GM12874 (cell line): ENCODE results near the gene ATP6V1B1.
A peak's percentile ranks its signal among the peaks of the same experiment; 100 is the strongest.

Experiments
- TF ChIP-seq, protein P1 (sequence below): IDR thresholded peaks from 2 replicates; pipeline ENCODE4 v1.5.1; 2011; ENCODE audit warnings: low read depth, mild to moderate bottlenecking, control low read depth, low read length, moderate library complexity; ENCODE audit not compliant: insufficient read depth

Gene ATP6V1B1

DNA sequence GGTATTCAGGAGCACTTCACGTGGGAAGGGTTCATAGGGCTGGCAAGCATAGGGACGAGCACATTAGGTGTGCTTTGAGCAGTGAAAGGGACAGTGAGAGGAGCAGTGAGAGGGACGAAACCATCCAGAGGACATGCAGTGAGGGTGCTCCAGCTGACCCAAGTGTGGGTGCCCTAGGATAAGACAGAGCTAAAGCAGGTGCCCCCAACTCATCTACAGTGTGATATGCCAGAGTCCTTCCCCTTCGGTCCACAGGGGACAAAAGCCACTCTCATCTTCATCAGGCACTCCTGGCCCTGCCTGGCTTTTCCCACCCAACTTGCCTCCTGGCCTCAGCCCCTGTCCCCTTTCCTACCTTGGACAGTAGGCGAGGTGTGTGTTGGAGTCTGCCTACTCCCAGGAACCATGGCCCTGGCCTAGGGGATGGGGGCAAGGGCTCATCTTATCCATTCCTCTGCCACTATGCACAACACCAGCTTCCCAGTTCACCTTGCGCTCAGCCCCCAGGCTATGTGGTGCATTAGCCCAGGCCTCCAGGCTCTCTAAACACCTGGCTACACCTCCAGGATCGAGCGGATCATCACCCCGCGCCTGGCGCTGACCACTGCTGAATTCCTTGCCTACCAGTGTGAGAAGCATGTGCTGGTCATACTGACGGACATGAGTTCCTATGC, 26.6 kb downstream of the ATP6V1B1 start:
- TF ChIP-seq, protein P1, sequence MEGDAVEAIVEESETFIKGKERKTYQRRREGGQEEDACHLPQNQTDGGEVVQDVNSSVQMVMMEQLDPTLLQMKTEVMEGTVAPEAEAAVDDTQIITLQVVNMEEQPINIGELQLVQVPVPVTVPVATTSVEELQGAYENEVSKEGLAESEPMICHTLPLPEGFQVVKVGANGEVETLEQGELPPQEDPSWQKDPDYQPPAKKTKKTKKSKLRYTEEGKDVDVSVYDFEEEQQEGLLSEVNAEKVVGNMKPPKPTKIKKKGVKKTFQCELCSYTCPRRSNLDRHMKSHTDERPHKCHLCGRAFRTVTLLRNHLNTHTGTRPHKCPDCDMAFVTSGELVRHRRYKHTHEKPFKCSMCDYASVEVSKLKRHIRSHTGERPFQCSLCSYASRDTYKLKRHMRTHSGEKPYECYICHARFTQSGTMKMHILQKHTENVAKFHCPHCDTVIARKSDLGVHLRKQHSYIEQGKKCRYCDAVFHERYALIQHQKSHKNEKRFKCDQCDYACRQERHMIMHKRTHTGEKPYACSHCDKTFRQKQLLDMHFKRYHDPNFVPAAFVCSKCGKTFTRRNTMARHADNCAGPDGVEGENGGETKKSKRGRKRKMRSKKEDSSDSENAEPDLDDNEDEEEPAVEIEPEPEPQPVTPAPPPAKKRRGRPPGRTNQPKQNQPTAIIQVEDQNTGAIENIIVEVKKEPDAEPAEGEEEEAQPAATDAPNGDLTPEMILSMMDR, result no peak

DNA sequence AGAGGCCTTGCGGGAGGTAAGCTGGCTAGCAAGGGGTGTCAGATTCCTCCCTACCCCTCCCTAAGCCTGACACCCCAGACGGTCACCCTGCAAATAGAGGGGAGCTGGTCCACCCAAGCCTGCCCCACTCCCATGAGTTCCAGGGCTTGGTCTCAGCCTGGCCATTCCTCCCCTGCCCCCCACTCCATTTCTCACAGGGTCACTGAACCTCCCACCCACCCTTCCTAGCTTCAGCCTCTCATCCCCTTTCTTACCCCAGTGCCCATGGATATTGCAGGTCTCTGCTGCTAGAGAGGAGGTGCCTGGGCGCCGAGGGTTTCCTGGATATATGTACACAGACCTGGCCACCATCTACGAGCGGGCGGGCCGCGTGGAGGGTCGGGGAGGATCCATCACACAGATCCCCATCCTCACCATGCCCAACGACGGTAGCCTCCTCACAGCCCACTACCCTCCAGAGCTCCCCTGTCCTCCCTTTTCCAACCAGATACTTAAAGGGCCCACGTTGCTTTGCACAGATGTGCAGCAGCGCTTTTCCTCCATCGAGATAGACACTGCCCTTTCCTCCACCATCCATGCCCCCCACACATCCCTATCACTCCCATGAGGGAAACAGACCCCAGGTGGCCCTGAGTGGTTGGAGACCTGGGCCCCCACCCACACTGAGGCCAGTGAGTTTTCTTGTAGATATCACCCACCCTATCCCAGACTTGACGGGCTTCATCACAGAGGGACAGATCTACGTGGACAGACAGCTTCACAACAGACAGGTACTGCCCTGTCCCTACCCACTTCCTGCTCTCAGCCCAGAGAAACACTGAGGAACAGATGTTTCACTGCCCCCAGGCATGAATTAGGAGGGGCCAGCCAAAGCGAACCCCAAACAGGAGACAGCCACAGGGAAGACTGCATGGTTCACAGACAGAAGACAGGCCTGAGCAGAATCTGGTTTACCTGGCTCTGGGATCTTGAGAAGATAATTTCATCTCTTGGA, 27.5 kb downstream of the ATP6V1B1 start:
- TF ChIP-seq, protein P1, result no peak

DNA sequence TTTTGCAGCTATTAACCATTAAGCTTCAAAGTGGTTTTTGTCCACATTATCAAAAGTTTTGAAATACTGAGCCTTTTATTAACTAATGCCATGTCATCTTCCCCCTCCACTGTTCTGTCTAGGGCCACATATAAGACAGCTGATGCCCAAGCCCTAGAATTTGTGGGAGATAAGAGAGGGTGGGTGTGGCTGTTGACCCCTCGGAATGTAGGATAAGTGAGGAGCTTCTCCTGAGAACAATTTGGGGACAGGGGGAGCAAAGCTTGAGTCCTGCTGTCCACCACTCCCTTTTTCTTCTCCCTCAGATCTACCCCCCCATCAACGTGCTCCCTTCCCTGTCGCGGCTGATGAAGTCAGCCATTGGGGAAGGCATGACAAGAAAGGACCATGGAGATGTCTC, 28.4 kb downstream of the ATP6V1B1 start:
- TF ChIP-seq, protein P1, result no peak

DNA sequence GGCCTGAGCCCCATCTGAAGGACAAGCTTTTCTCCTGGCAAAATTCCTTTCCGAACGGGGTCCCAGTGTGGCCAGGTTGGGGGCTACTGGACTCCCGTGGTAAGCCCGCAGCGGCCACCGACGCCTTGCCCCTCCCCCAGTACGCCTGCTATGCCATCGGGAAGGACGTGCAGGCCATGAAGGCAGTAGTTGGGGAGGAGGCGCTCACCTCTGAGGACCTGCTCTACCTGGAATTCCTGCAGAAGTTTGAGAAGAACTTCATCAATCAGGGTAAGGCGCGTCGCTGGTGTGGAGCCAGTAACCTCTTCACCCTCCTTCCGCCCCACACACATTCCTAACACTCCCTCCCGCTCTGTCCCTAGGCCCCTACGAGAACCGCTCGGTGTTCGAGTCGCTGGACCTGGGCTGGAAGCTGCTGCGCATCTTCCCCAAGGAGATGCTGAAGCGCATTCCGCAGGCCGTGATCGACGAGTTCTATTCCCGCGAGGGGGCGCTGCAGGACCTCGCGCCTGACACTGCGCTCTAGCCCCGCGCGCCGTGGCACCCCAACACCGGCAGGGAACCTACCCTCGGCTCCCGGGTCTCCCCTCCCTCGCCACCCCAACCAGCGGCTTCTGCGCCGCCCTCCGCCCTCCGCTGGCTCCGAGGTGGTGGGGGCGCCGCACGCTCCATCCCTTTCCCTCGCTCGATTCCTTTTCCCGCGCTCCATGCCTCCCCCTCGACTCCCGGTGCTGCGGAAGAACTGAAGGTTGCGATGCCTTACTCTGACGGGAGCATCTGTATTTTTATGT, 29.1 kb downstream of the ATP6V1B1 start:
- TF ChIP-seq, protein P1, result peak; percentile 91

DNA sequence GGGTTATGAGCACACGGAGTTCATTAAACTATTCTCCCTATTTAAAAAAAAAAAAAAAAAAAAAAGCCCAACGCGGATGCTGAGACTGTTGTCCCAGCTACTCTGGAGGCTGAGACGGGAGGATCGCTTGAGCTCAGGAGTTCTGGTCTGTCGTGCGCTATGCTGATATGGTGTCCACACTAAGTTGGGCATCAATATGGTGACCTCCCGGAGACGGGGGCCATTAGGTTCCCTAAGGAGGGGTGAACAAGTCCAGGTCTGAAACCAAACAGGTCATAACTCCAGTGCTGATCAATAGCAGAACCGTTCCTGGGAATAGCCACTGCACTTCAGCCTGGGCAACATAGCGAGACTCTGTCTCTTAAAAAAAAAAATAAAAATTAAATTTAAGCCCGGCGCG, 29.8 kb downstream of the ATP6V1B1 start:
- TF ChIP-seq, protein P1, result no peak

DNA sequence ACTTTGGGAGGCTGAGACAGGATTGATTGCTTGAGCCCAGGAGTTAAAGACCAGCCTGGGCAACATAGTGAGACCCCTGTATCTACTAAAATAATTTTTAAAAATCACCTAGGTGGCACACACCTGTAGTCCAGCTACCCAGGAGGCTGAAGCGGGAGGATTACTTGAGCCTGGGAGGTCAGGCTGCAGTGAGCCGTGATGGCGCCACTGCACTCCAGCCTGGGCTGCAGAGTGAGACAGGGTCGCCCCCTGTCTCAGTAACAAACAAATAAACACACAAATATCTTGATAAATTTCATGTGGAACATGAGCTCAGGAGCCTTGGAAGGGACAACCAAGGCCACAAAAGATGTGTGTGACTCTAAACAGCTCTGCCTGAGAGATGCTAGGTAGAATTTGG, 31.0 kb downstream of the ATP6V1B1 start:
- TF ChIP-seq, protein P1, result no peak

DNA sequence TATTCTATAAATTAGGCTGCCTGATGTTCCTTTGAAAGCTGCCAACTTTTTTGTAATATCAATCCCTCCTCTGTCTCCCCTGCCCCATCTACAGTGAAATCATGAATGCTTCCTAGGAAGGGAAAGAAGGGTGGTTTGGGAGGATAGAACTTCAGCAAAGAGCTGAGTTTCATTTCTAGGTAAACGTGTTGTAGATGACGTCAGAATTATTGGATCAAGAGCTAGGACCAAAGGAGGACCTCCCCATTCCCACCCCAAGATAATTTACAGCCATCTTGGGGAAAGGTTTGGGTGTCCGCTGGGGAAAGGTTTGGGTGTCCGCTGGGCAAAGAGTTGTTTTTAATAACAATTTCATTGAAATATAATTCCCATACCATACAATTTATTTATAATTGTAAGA, 31.5 kb downstream of the ATP6V1B1 start:
- TF ChIP-seq, protein P1, result no peak
